Astrocyte of the cerebellum (primary cell): ENCODE measurements around the gene CAMK4.

Source experiments
- DNase-seq: peaks from one replicate; pipeline ENCODE4 v3.0.0-alpha.2; 2011; ENCODE audit warnings: low read depth
- H3K4me3 ChIP-seq: 2 replicates; pipeline ENCODE4 v1.5.1; 2011; ENCODE audit warnings: mild to moderate bottlenecking, low read depth, low read length, moderate library complexity
- CTCF ChIP-seq: IDR thresholded peaks from 2 replicates; pipeline ENCODE4 v1.5.1; 2012; ENCODE audit warnings: low read length, low read depth, moderate library complexity, mild to moderate bottlenecking; ENCODE audit errors: missing control alignments
- in situ Hi-C: cut with HindIII; loops from 2 replicates; pipeline ENCODE4 v1.10.0; 2017; ENCODE audit warnings: low sequenced_read_pairs

The CAMK4 gene

GRCh38 chr5:111233052-111233374 is 8.8 kb downstream of the CAMK4 start:
- TF ChIP-seq CTCF, result no peak
- H3K4me3 ChIP-seq, result no peak overlapping the region
- in situ Hi-C loops, result no loop called here
- no peak for DNase-seq

GRCh38 chr5:111234125-111234524 is 9.9 kb downstream of the CAMK4 start:
- no peak for TF ChIP-seq CTCF
- no peak for DNase-seq
- in situ Hi-C loops, result no loop called here
- H3K4me3 ChIP-seq, result no peak overlapping the region

DNA sequence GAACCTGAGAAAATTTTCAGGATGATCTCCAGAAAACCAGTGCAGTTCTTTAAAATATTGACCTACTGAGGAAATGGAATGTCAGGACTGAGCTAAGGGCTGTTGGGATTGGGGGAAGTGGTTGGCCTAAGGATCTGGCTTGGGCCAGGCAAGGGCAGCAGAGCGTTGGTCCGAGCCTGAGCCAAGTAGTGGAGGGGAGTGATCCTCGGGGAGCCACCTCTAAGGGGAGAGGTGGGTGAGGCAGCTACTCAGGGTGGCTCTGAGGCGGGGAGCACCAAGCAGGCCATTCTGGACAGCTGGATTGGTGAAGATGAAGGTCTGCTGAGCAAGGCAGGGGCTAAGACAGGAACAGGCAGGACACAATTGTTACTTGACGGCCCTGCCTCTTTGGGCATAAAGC is 11.5 kb downstream of the CAMK4 start:
- DNase-seq, result no peak
- in situ Hi-C loops, result no loop called here
- TF ChIP-seq CTCF, result no peak
- H3K4me3 ChIP-seq, result no peak overlapping the region

DNA sequence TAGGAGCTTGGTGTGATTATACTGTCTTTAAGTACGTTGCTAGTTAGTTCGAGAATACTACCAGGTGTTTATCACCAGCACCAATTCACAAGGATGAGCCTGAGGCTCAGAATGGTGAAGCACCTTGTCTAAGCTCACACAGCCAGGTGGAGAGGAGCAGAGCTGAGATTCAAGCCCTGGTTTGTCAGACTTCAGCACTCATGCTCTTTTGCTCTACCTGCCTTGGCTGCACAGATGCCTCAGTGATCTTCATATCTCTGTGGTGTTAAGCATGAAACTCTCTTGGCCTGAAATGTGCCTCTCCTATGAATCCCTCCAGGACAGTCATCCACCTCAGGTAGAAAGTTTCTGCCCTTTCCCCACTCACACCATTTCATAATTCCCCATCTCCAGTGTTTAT is 12.2 kb downstream of the CAMK4 start:
- DNase-seq, result no peak
- H3K4me3 ChIP-seq, result no peak overlapping the region
- no peak for TF ChIP-seq CTCF
- in situ Hi-C loops, result no loop called here

DNA sequence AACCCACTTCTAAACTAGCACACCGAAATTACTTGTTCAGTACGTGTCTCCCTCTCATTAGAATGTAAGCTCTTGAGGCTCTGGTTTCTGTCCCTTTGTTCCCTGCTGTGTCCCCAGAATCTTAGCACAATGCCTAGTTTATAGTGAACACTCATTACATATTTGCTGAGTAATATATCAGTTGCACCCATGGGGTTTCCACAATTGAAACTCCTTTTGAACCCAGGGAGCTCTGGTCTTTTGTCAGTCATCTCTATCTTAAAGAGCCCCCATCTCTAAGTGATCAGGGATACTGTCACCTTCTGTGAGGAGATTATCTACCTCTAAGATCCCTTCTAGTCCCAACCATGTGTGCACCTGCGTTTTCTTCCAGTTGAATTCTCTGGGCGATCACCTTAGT is 12.8 kb downstream of the CAMK4 start:
- in situ Hi-C loops, result no loop called here
- DNase-seq, result no peak
- TF ChIP-seq CTCF, result no peak
- no peak overlapping the region for H3K4me3 ChIP-seq

DNA sequence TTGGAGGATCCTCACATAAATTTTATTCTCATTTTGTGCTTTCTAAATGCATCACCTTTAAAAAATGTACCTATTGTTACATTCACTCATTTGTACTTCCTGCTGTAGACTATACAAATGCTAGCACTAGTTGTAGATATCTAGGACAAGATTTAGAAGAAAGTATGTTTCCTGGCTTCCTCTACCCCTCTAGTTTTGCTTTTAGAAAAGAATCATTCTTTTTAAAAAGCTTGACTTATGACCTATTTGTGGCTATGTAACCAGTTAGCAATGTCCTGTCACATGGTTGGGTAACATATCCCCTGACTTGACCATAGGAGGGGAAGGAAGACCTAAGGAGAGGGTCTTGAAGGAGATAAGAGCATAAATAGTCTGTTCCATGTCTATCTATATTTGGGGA is 13.3 kb downstream of the CAMK4 start:
- in situ Hi-C loops, result no loop called here
- TF ChIP-seq CTCF, result no peak
- H3K4me3 ChIP-seq, result no peak overlapping the region
- DNase-seq, result no peak
